CD4-positive, alpha-beta T cell (primary cell): ENCODE measurements around the gene CIDEB. TPM values are rescaled to one million over a fixed set of nuclear protein-coding genes. Genes with fewer than 3 reads are reported as not detected.

Source experiments
- ATAC-seq: fragments of 200-7000 bp; cut with Tn5 transposase; one replicate; pipeline ENCODE4 v1.10.0; 2022; ENCODE audit warnings: mild to moderate bottlenecking; ENCODE audit not compliant: poor library complexity
- CTCF ChIA-PET: fragments of 350-600 bp; sonication (Branson Sonifier 250); formaldehyde crosslinking; loops from one replicate; lab custom pipeline; 2021; ENCODE audit warnings: antibody characterized with exemption, inconsistent platforms; lab: Charles Lee
- POLR2A ChIA-PET: fragments of 350-600 bp; sonication (Branson Sonifier 250); formaldehyde crosslinking; loops from one replicate; lab custom pipeline; 2021; ENCODE audit warnings: antibody characterized with exemption, inconsistent platforms; lab: Charles Lee
- DNase-seq, 14 experiments: peaks; one replicate each; pipeline ENCODE4 v3.0.0-alpha.2; 2013 to 2020; ENCODE audit warnings: mixed read lengths in 2 of 14
- H3K27ac ChIP-seq, 2 donors: one replicate each; pipeline versions ENCODE4 v1.5.1 to v1.7.0; 2013; ENCODE audit warnings: low read length in 2 of 2, low read depth in 1 of 2, mild to moderate bottlenecking in 1 of 2
- H3K27me3 ChIP-seq, 2 experiments: 1 replicate in 1 of 2; 2 replicates in 1 of 2; pipeline versions ENCODE4 v1.6.1 to v1.7.0; 2013; ENCODE audit warnings: low read length in 2 of 2, control low read depth in 1 of 2, mild to moderate bottlenecking in 1 of 2, moderate library complexity in 1 of 2; ENCODE audit not compliant: insufficient read depth in 2 of 2, control insufficient read depth in 1 of 2
- H3K36me3 ChIP-seq: one replicate; pipeline ENCODE4 v1.6.1; 2013; ENCODE audit warnings: low read length, control low read depth; ENCODE audit not compliant: insufficient read depth
- H3K4me1 ChIP-seq: one replicate; pipeline ENCODE4 v1.6.1; 2013; ENCODE audit warnings: low read length, control low read depth; ENCODE audit not compliant: insufficient read depth
- H3K4me3 ChIP-seq: one replicate; pipeline ENCODE4 v1.5.1; 2013; ENCODE audit warnings: mild to moderate bottlenecking, low read length, moderate library complexity
- H3K9me3 ChIP-seq, 2 experiments: 1 replicate in 1 of 2; 2 replicates in 1 of 2; pipeline versions ENCODE4 v1.6.1 to v1.7.0; 2013; ENCODE audit warnings: low read length in 2 of 2, mild to moderate bottlenecking in 2 of 2, control low read depth in 1 of 2, moderate library complexity in 1 of 2; ENCODE audit not compliant: control insufficient read depth in 1 of 2, insufficient read depth in 1 of 2
- H3K27ac Mint-ChIP-seq: one replicate; pipeline ENCODE4 v1.8.0; 2020; ENCODE audit warnings: mixed read lengths
- H3K27me3 Mint-ChIP-seq: one replicate; pipeline ENCODE4 v1.8.0; 2021; ENCODE audit warnings: mixed read lengths
- H3K36me3 Mint-ChIP-seq: one replicate; pipeline ENCODE4 v1.8.0; 2021; ENCODE audit warnings: low read depth, mixed read lengths
- H3K4me1 Mint-ChIP-seq: one replicate; pipeline ENCODE4 v1.8.0; 2021; ENCODE audit warnings: low read depth, mixed read lengths
- H3K4me3 Mint-ChIP-seq: one replicate; pipeline ENCODE4 v1.8.0; 2020; ENCODE audit warnings: mild to moderate bottlenecking, mixed read lengths
- H3K9me3 Mint-ChIP-seq: one replicate; pipeline ENCODE4 v1.8.0; 2020; ENCODE audit warnings: mixed read lengths
- intact Hi-C, 2 experiments: fragments of 100-400 bp; cut with DNase I in 1 of 2; cut with micrococcal nuclease in 1 of 2; formaldehyde crosslinking; loops; one replicate each; pipeline versions ENCODE4 v1.15.1 to v1.9.0; 2023 to 2025; cut with DNase I, micrococcal nuclease
- total RNA-seq, 174 experiments: library from RNA in 2 of 174; stranded (reverse) in 2 of 174; gene quantifications; one replicate each; pipeline ENCODE4 v1.2.3 and lab custom pipeline; 2021 to 2026
- TF ChIP-seq, protein P1 (sequence below): fragments of 200-600 bp; IDR thresholded peaks from one replicate; pipeline ENCODE4 v1.8.0; 2022; ENCODE audit warnings: antibody characterized with exemption, mild to moderate bottlenecking

Gene CIDEB
- total RNA-seq, 2 experiments from 2014 or later, result 7.4 to 9.2 TPM

DNA sequence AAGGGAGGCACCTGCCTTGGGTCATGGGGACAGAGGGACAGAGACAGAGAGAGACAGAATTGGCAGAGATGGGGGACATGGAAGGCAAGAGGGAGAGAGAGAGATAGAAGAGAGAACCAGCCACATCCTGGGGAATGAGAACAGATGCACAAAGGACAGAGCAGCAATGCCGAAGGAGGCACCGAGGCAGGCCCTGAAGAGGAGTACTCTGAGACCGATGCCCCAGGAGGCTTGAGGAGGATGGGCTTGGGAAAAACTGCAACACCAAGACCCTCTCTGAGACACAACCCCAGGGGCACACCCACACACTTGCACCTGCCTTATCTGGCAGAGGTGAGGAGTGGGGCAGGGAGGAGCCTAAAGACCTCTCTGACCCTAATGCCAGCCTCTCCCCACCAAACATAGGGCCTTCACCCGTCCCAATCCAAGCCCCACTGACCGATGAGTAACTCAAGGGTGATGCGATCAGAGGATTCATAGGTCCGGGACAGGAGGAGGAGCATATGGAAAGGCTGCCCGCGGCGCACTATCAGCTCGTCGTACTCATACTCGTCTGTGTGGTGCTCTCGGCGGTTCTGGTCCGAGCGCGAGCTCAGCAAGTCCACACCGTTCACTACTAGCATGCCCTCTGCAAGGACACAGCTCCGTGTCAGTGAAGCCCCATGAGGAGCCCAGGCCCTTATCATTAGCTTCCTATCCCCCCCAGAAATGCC is 46.4 kb downstream of the CIDEB start:
- Mint-ChIP-seq H3K9me3 (no peaks in the 10 kb centered on the region), H3K4me1 (no peaks in the 10 kb centered on the region), H3K27me3 (no peaks in the 10 kb centered on the region), H3K27ac (no peak overlapping the region), H3K4me3 (no peak overlapping the region), H3K36me3 (peaks cover 63% of the 10 kb centered on the region)
- DNase-seq, result no peak
- Histone ChIP-seq H3K9me3 (no peaks in the 10 kb centered on the region), H3K27ac (no peak overlapping the region), H3K4me3 (no peak overlapping the region), H3K27me3 (no peaks in the 10 kb centered on the region), H3K4me1 (no peaks in the 10 kb centered on the region), H3K36me3 (peaks cover 31% of the 10 kb centered on the region)
- POLR2A ChIA-PET, result interaction anchor here (1.7 to 2.5 kb wide), 2 partner anchors 9 to 19 kb away, joined by 3 to 9 read pairs; partner anchors contain the start of gene TINF2
- no peak for ATAC-seq
- CTCF ChIA-PET, result no interaction called here
- intact Hi-C loops, result no loop called here
- TF ChIP-seq, protein P1, sequence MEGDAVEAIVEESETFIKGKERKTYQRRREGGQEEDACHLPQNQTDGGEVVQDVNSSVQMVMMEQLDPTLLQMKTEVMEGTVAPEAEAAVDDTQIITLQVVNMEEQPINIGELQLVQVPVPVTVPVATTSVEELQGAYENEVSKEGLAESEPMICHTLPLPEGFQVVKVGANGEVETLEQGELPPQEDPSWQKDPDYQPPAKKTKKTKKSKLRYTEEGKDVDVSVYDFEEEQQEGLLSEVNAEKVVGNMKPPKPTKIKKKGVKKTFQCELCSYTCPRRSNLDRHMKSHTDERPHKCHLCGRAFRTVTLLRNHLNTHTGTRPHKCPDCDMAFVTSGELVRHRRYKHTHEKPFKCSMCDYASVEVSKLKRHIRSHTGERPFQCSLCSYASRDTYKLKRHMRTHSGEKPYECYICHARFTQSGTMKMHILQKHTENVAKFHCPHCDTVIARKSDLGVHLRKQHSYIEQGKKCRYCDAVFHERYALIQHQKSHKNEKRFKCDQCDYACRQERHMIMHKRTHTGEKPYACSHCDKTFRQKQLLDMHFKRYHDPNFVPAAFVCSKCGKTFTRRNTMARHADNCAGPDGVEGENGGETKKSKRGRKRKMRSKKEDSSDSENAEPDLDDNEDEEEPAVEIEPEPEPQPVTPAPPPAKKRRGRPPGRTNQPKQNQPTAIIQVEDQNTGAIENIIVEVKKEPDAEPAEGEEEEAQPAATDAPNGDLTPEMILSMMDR, result no peak

DNA sequence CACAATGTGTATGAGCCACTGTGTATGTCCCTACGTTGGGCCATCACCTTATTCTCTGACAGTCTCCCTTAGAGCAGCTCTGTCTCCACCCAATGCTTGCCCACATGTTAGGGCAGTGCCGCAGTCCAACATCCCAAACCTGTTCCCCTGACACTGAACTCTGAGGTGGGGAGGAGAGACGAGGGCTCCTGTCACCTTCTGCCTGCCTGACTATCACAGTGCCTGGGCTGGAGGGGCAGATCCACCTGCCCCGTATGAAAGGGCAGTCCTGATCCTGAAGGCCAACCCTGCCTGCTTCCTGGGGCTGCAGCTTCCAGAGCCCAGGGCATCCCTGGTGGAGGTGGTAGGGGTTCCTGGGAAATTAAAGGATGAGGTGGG is 47.0 kb downstream of the CIDEB start:
- Histone ChIP-seq H3K27ac (no peak overlapping the region), H3K27me3 (no peaks in the 10 kb centered on the region), H3K4me3 (no peak overlapping the region), H3K36me3 (peaks cover 28% of the 10 kb centered on the region), H3K9me3 (no peaks in the 10 kb centered on the region), H3K4me1 (no peaks in the 10 kb centered on the region)
- H3K9me3 Mint-ChIP-seq, result no peaks in the 10 kb centered on the region
- intact Hi-C loops, result no loop called here
- TF ChIP-seq, protein P1, result no peak
- ATAC-seq, result no peak
- H3K4me1 Mint-ChIP-seq, result no peaks in the 10 kb centered on the region
- no peak overlapping the region for H3K27ac Mint-ChIP-seq
- no peak for DNase-seq
- CTCF ChIA-PET, result no interaction called here
- H3K4me3 Mint-ChIP-seq, result no peak overlapping the region
- POLR2A ChIA-PET, result no interaction called here
- H3K36me3 Mint-ChIP-seq, result peaks cover 58% of the 10 kb centered on the region
- no peaks in the 10 kb centered on the region for H3K27me3 Mint-ChIP-seq

DNA sequence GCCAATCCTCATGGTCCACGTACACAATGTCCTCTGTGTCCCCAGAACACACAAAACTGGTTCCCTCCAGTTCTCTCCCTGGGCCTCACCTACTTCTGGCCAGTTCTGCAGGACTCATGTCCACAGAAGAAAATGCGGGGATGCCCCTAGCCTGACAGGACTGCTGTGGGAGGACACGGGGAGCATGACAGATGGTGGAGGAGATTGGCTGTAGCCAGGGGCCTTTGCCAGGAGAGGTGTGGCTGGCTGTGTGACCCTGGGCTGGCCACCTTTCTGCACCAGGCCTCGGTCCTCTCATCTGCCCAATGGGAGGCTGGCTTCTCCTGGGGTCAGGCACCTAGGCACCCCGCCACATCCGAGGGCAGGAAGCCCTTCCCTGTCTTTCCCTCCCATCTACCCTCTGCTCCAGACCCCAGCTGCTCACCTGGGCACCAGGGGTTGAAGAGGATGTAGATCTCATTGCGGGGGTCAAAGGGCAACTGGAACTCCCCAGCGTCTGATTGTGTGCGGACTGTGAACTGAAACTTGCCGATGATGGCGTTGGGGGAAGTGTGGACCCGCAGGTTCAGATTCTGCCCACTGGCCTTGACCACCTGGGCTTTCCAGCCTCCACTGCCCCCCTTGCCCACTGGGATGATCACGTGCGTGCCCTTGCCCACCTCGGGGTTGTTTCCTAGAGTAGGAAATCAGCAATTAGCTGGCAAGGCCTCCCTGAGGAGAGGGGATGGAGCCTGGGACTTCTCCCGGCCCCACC is 47.6 kb downstream of the CIDEB start:
- ATAC-seq (no peak), DNase-seq (no peak)
- TF ChIP-seq, protein P1, result no peak
- Histone ChIP-seq H3K9me3 (no peaks in the 10 kb centered on the region), H3K27ac (no peak overlapping the region), H3K4me1 (no peaks in the 10 kb centered on the region), H3K27me3 (no peaks in the 10 kb centered on the region), H3K4me3 (no peak overlapping the region), H3K36me3 (peaks cover 28% of the 10 kb centered on the region)
- H3K27me3 Mint-ChIP-seq, result no peaks in the 10 kb centered on the region
- H3K4me1 Mint-ChIP-seq, result no peaks in the 10 kb centered on the region
- H3K36me3 Mint-ChIP-seq, result peaks cover 59% of the 10 kb centered on the region
- ChIA-PET POLR2A (no interaction called here), CTCF (no interaction called here)
- H3K9me3 Mint-ChIP-seq, result no peaks in the 10 kb centered on the region
- intact Hi-C loops, result no loop called here
- H3K4me3 Mint-ChIP-seq, result no peak overlapping the region
- H3K27ac Mint-ChIP-seq, result no peak overlapping the region
